WI38 (cell line): Measurements from ENCODE around the gene KCNH6.

Source experiments
- H3K4me3 ChIP-seq: 2 replicates; pipeline ENCODE4 v1.5.1; 2011; ENCODE audit warnings: low read depth, mild to moderate bottlenecking, control low read depth, low read length
- TF ChIP-seq, protein P1 (sequence below): IDR thresholded peaks from 2 replicates; pipeline ENCODE4 v1.5.1; 2012; ENCODE audit warnings: low read depth, mild to moderate bottlenecking, control low read depth, low read length

Gene KCNH6

GRCh38 chr17:63537001-63537400 is 13.8 kb downstream of the KCNH6 start:
- TF ChIP-seq, protein P1, sequence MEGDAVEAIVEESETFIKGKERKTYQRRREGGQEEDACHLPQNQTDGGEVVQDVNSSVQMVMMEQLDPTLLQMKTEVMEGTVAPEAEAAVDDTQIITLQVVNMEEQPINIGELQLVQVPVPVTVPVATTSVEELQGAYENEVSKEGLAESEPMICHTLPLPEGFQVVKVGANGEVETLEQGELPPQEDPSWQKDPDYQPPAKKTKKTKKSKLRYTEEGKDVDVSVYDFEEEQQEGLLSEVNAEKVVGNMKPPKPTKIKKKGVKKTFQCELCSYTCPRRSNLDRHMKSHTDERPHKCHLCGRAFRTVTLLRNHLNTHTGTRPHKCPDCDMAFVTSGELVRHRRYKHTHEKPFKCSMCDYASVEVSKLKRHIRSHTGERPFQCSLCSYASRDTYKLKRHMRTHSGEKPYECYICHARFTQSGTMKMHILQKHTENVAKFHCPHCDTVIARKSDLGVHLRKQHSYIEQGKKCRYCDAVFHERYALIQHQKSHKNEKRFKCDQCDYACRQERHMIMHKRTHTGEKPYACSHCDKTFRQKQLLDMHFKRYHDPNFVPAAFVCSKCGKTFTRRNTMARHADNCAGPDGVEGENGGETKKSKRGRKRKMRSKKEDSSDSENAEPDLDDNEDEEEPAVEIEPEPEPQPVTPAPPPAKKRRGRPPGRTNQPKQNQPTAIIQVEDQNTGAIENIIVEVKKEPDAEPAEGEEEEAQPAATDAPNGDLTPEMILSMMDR: no peak
- no peak overlapping the region for H3K4me3 ChIP-seq

- TF ChIP-seq, protein P1: no peak
- H3K4me3 ChIP-seq: no peak overlapping the region
These were observed 15.0 kb downstream of the KCNH6 start for GRCh38 chr17:63537991-63538692.

DNA sequence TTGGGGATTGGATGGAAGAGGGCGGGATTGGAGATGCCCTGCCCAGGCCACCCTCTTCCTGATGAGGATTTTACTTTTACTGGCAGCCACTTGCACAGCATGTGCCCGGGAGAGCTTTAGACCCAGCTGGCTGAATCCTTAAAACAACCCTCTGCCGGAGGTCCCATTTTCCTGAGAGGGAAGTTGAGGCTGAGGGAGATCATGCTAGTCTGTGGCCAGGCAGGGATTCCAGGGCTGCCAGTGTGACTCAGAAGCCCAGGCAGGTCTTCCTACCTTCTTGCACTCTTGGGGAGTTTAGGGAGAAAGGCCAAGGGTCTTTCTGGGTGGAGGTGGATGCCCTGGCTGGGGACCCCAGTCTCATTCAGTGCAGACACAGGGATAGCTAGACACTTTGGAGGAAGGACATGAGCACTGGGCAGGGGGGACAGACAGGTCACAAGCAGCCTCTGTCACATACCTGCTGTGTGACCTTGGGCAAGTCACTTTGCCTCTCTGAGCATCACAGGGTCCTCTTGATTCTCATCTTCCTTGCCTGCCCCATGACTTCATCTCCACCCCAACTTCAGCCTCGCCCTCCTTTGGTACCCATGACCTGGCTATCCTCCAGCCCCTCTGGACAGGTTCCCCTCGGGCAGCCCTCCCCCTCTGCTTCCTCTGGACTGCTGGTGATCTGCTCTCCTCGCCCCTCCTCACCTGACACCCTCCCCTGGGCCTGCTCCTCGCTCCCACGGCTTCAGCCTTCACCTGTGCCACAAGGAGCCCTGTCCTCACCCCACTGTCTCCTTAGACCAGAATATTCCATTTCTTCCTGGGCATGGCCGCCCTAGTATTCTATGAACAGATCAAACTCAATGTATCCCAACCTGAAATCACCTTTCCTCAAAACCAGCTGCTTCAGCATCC is 15.8 kb downstream of the KCNH6 start:
- no peak overlapping the region for H3K4me3 ChIP-seq
- TF ChIP-seq, protein P1: no peak

- TF ChIP-seq, protein P1: no peak
- no peak overlapping the region for H3K4me3 ChIP-seq
These were observed 17.4 kb downstream of the KCNH6 start for GRCh38 chr17:63540590-63540989.

DNA sequence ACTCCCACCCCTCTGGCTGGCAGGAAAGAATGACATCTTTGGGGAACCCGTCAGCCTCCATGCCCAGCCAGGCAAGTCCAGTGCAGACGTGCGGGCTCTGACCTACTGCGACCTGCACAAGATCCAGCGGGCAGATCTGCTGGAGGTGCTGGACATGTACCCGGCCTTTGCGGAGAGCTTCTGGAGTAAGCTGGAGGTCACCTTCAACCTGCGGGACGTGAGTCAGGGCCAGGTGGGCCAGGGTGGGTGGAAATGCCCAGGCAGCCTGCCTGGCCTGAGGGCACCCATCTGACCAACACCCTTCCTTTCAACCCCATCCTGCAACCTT is 19.0 kb downstream of the KCNH6 start:
- TF ChIP-seq, protein P1: no peak
- H3K4me3 ChIP-seq: no peak overlapping the region

DNA sequence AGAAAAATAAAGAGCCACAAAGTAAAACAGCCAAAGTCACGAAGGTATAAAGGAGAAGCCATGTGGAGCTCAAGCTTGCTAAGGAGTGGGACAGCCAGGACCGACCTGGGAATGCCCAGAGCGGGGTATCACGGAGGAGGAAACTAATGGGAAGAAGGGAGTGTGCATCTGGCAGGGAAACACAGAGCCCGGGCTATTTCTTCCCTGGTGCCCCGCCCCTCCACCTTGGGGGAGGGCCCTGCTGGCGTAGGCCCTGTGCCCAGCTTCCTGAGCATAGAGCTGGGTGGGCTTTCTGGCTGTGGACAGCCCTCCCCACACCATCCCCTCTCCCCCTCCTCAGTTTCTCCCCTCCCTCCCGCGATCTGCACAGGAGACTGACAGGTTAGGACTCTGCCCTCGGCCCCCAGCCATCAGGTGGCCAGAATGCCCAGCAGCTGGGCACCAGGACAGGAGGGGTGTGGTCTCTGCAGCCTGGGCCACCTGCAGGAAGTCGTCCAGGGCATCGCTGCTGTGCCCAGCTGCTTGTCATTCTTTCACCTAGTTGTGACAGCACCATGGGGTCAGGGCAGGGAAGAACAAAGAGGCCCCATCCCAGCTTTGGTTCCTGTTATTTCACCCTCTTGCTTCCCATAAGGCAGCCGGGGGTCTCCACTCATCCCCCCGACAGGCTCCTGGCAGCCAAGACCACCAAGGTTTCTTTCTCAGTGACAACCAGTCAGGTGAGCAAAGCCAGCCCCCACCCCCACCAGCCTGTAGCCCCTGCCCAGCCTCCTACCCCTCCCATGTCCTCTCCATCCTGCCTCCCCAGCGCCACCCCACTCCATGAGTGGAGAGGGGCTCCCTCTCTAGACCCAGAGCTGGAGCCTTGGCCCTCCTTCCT is 20.0 kb downstream of the KCNH6 start:
- TF ChIP-seq, protein P1: no peak
- no peak overlapping the region for H3K4me3 ChIP-seq
